ENCODE results near the gene ATP2A2.
"Not testable (repeated sequence)": the region's sequence is repeated elsewhere in the genome, so short reads cannot be mapped to it uniquely, and the experiment has no call there.

The ATP2A2 gene

GRCh38 chr12:110373425-110373824 is 92.4 kb downstream of the ATP2A2 start:
- CTCF ChIA-PET = interaction anchor here (0.9 to 2.4 kb wide), 7 partner anchors 10 to 64 kb away, joined by 3 to 7 read pairs (median 3); no protein-coding TSS in a partner anchor
- DNase-seq (ENCODE audit: extremely low spot score) = no peak
- POLR2A ChIA-PET = no interaction called here
- TF ChIP-seq CTCF (IDR thresholded peaks at IDR 0.05; ENCODE audit: control extremely low read depth, extremely low read depth, low read depth, missing control alignments) = no peak

DNA sequence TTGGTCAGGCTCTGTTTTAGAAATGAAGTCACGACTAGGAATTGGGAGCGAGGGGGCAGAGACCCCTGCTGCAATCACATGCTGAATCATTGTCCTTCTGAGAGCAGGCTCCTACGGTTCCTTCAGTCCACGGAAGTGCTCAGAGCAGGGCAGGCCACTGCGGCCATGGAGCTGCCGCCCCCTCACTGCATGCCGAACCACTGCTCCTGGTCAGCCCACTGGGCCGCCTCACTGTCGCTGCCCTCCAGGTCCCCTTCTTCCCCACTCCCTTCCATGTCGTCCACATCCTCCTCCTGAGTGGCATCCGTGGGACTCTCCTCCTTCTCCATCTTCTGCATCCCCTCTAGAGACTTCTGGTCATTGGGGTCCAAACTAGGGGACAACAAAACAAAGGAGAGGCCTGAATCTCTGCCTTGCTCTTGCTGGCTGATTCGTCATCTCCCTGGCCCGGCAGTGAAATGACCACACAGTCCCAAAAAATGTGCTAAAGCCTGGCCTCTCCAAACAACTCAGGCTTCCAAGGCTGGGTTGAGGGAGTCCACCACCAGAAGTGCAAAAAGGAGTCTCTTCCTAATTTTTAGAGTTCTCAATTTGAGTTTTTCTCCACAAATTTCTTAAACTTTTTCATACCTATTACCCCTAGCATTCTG is 93.0 kb downstream of the ATP2A2 start:
- no peak for DNase-seq (ENCODE audit: extremely low spot score)
- no peak for TF ChIP-seq CTCF (IDR thresholded peaks at IDR 0.05; ENCODE audit: control extremely low read depth, extremely low read depth, low read depth, missing control alignments)
- CTCF ChIA-PET = interaction anchor here (0.9 to 2.4 kb wide), 6 partner anchors 11 to 57 kb away, joined by 3 to 7 read pairs (median 4); no protein-coding TSS in a partner anchor
- POLR2A ChIA-PET = no interaction called here

GRCh38 chr12:110378131-110378790 is 97.2 kb downstream of the ATP2A2 start:
- CTCF ChIA-PET = interaction anchor here (1.2 kb wide), 1 partner anchor 11 kb away, joined by 3 read pairs; no protein-coding TSS in a partner anchor
- POLR2A ChIA-PET; DNase-seq (ENCODE audit: extremely low spot score): not testable (repeated sequence)

DNA sequence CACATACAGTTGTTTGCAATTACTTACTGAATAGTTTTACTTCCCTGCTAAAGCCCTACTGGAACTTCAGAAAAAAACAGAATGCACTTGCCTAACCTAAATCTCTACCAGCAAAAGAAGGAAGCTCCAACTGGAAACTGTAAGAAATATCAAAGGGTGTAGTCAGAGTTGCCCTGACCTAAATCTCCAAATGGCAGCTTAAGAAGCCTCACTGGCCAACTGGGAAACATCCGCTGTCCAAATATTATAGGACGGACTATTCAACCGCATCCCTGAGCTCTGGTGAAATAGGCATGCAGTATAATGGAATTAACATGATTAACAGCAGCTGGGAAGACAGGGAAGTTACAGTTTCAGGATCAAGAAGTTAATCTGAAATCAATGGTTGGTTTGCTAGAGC is 98.2 kb downstream of the ATP2A2 start:
- no peak for TF ChIP-seq CTCF (IDR thresholded peaks at IDR 0.05; ENCODE audit: control extremely low read depth, extremely low read depth, low read depth, missing control alignments)
- POLR2A ChIA-PET = no interaction called here
- CTCF ChIA-PET = interaction anchor here (0.9 to 1.2 kb wide), 3 partner anchors 12 to 52 kb away, joined by 3 read pairs; no protein-coding TSS in a partner anchor
- no peak for DNase-seq (ENCODE audit: extremely low spot score)

- ChIA-PET CTCF (interaction anchor here (0.9 to 1.2 kb wide), 4 partner anchors 13 to 52 kb away, joined by 3 read pairs; no protein-coding TSS in a partner anchor), POLR2A (no interaction called here)
- DNase-seq (ENCODE audit: extremely low spot score) = no peak
- TF ChIP-seq CTCF (IDR thresholded peaks at IDR 0.05; ENCODE audit: control extremely low read depth, extremely low read depth, low read depth, missing control alignments) = no peak
These were observed 98.6 kb downstream of the ATP2A2 start for GRCh38 chr12:110379631-110380030.

GRCh38 chr12:110382683-110383082 is 101.6 kb downstream of the ATP2A2 start:
- DNase-seq (ENCODE audit: extremely low spot score) = no peak
- POLR2A ChIA-PET = no interaction called here
- CTCF ChIA-PET = no interaction called here
- no peak for TF ChIP-seq CTCF (IDR thresholded peaks at IDR 0.05; ENCODE audit: control extremely low read depth, extremely low read depth, low read depth, missing control alignments)
